Neural crest cell (in vitro differentiated cells): ENCODE results near the gene GPR18. TPM values are rescaled to one million over a fixed set of nuclear protein-coding genes. Genes with fewer than 3 reads are reported as not detected.

ENCODE experiments used
- DNase-seq: peaks from one replicate; pipeline ENCODE4 v3.0.0; 2021; ENCODE audit warnings: low read depth, mixed read lengths, low spot score
- H3K27ac Mint-ChIP-seq: one replicate; pipeline ENCODE4 v1.8.0; 2021; ENCODE audit warnings: mild to moderate bottlenecking, mixed read lengths; ENCODE audit not compliant: unreplicated experiment
- H3K27me3 Mint-ChIP-seq: 2 replicates; pipeline ENCODE4 v1.8.0; 2021; ENCODE audit warnings: low read depth, mild to moderate bottlenecking, mixed read lengths
- H3K36me3 Mint-ChIP-seq: 2 replicates; pipeline ENCODE4 v1.8.0; 2021; ENCODE audit warnings: low read depth, mild to moderate bottlenecking, mixed read lengths
- H3K4me1 Mint-ChIP-seq: 2 replicates; pipeline ENCODE4 v1.8.0; 2021; ENCODE audit warnings: mixed read lengths
- H3K4me3 Mint-ChIP-seq: one replicate; pipeline ENCODE4 v1.8.0; 2021; ENCODE audit warnings: mild to moderate bottlenecking, mixed read lengths
- H3K9me3 Mint-ChIP-seq: 2 replicates; pipeline ENCODE4 v1.8.0; 2021; ENCODE audit warnings: mixed read lengths
- CTCF ChIP-seq: fragments of 200-600 bp; sonication (generic); conservative IDR thresholded peaks from 2 replicates; pipeline ENCODE4 v1.5.0; 2021; ENCODE audit warnings: antibody characterized with exemption, mild to moderate bottlenecking
- total RNA-seq: library from RNA; stranded (reverse); gene quantifications from 2 replicates; pipeline ENCODE4 v1.2.1, GENCODE V29; 2021

Gene GPR18
- total RNA-seq, 1 donor from 2014 or later: not detected

- H3K4me3 Mint-ChIP-seq: no peak overlapping the region
- no peaks in the 10 kb centered on the region for H3K9me3 Mint-ChIP-seq
- no peak for TF ChIP-seq CTCF
- H3K4me1 Mint-ChIP-seq: no peaks in the 10 kb centered on the region
- no peak overlapping the region for H3K27ac Mint-ChIP-seq
- DNase-seq: no peak
- H3K27me3 Mint-ChIP-seq: no peaks in the 10 kb centered on the region
- peaks cover 6% of the 10 kb centered on the region for H3K36me3 Mint-ChIP-seq
These were observed 20.0 kb upstream of the GPR18 start for GRCh38 chr13:99278200-99278599.

DNA sequence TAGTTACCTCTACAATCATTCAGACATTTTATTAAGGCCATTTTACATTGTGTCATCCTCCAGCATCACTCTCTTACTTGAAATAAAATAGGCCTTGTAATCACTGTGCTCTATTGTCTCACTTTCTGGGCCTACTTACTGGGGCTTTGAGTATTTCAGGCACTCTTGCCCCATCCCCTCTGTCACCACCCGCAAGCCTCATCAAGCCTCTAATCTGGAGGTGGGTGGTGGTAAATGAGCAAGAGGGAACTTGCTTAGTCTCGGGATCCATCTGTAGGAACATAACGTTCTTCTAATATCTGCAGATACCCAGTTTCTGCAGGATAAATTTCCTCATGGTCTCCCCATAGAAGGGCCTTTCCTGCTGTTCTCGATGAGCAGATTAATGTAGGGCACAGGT lies 19.4 kb upstream of the GPR18 start:
- no peaks in the 10 kb centered on the region for H3K4me1 Mint-ChIP-seq
- DNase-seq: no peak
- no peaks in the 10 kb centered on the region for H3K9me3 Mint-ChIP-seq
- no peak overlapping the region for H3K4me3 Mint-ChIP-seq
- TF ChIP-seq CTCF: no peak
- H3K27me3 Mint-ChIP-seq: no peaks in the 10 kb centered on the region
- H3K36me3 Mint-ChIP-seq: peaks cover 6% of the 10 kb centered on the region
- H3K27ac Mint-ChIP-seq: no peak overlapping the region

DNA sequence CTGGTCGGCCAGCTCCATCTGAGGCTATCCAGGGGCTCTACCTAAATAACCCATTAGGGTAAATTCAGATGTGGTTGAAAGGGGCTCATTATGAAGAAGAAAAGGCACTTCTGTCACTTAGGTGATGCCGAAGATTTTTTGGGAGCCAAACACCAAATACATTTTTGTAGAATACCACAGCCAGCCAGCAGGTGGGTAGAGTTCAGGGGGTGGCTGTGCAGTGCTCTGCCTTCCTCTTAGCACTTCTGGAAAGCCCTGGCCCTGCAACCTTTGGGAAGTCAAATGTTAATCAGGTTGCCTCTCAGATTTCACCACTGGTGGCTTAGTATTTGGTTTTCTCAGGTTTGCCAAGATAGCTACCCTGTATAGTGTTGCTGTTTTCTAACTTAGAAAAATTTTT lies 18.5 kb upstream of the GPR18 start:
- peaks cover 10% of the 10 kb centered on the region for H3K36me3 Mint-ChIP-seq
- no peak overlapping the region for H3K27ac Mint-ChIP-seq
- H3K9me3 Mint-ChIP-seq: peaks cover 3% of the 10 kb centered on the region
- TF ChIP-seq CTCF: no peak
- DNase-seq: no peak
- H3K4me3 Mint-ChIP-seq: no peak overlapping the region
- H3K4me1 Mint-ChIP-seq: no peaks in the 10 kb centered on the region
- H3K27me3 Mint-ChIP-seq: no peaks in the 10 kb centered on the region

DNA sequence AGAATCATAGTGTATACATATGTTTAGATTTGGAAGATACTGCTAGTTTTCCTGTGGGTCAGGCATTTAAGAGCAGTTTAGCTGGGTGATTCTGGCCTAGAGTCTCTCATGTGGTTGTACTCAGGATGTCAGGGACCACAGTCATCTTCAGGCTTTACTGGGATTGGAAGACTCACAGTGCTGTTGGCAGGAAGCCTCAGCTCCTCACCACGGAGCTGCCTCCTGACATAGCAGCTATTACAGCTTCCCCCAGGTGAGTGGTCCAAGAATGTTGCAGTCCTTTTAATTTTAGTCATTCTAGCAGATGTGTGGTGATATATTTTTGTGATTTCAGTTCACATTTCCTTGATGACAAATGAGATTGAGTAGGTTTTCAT lies 16.9 kb upstream of the GPR18 start:
- Mint-ChIP-seq H3K4me1 (no peaks in the 10 kb centered on the region), H3K27me3 (no peaks in the 10 kb centered on the region), H3K36me3 (peaks cover 11% of the 10 kb centered on the region), H3K9me3 (peaks cover 3% of the 10 kb centered on the region), H3K27ac (no peak overlapping the region), H3K4me3 (no peak overlapping the region)
- no peak for DNase-seq
- TF ChIP-seq CTCF: no peak

DNA sequence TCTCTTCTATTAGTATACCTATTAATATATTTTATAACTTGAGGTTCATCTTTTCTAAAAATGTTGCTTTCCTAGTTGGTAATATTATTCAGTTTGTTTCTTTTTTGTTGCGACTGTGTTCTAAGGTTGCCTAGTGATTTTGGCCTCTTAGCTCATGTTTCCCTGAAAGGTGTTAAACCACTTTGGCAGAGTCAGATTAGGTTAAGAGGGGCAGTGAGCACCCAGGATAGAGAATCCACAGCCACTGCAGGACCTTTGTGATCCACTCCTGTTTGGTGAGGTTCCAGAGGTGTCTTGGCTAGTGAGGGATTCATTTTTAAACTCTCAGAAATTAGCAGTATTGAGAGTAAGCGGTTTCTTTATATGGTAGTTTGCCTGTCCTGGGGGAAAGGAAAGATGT lies 14.9 kb upstream of the GPR18 start:
- no peak overlapping the region for H3K27ac Mint-ChIP-seq
- no peaks in the 10 kb centered on the region for H3K27me3 Mint-ChIP-seq
- TF ChIP-seq CTCF: no peak
- H3K36me3 Mint-ChIP-seq: peaks cover 9% of the 10 kb centered on the region
- H3K4me3 Mint-ChIP-seq: no peak overlapping the region
- no peaks in the 10 kb centered on the region for H3K4me1 Mint-ChIP-seq
- H3K9me3 Mint-ChIP-seq: peaks cover 3% of the 10 kb centered on the region
- no peak for DNase-seq

- TF ChIP-seq CTCF: no peak
- H3K4me3 Mint-ChIP-seq: no peak overlapping the region
- H3K9me3 Mint-ChIP-seq: peaks cover 3% of the 10 kb centered on the region
- H3K27me3 Mint-ChIP-seq: no peaks in the 10 kb centered on the region
- H3K27ac Mint-ChIP-seq: no peak overlapping the region
- H3K36me3 Mint-ChIP-seq: peaks cover 9% of the 10 kb centered on the region
- no peaks in the 10 kb centered on the region for H3K4me1 Mint-ChIP-seq
- no peak for DNase-seq
These were observed 14.3 kb upstream of the GPR18 start for GRCh38 chr13:99272481-99272880.
